ENCODE data around the gene PCNX4. TPM values are rescaled to one million over a fixed set of nuclear protein-coding genes. Genes with fewer than 3 reads are reported as not detected.

Gene PCNX4
- total and polyA plus RNA-seq, 7 donors: 3.7 to 55.9 (median 43.8) TPM

GRCh38 chr14:60064491-60065072, 27.1 kb upstream of the PCNX4 start:
- no peaks in the 10 kb centered on the region for H3K27me3 ChIP-seq
- no peak overlapping the region for H3K27ac ChIP-seq
- no peaks in the 10 kb centered on the region for H3K9me3 ChIP-seq
- H3K4me1 ChIP-seq: no peaks in the 10 kb centered on the region
- H3K36me3 ChIP-seq: no peaks in the 10 kb centered on the region
- no peak overlapping the region for H3K4me3 ChIP-seq
- no peak for DNase-seq
- intact Hi-C loops (cut with DNase I): loop anchor here (2.0 kb wide), 1 partner anchor 120 kb away; no protein-coding TSS in a partner anchor
- TF ChIP-seq POLR2A (IDR thresholded peaks at IDR 0.05) (no peak), POLR2AphosphoS5 (IDR thresholded peaks at IDR 0.05) (no peak), EP300 (IDR thresholded peaks at IDR 0.05) (no peak), CTCF (IDR thresholded peaks at IDR 0.05) (peak in 3 of 4 experiments; percentile 33 to 54 (median 51))

GRCh38 chr14:60067882-60068281, 23.8 kb upstream of the PCNX4 start:
- Histone ChIP-seq H3K36me3 (no peaks in the 10 kb centered on the region), H3K4me1 (no peaks in the 10 kb centered on the region), H3K9me3 (no peaks in the 10 kb centered on the region), H3K4me3 (no peak overlapping the region), H3K27me3 (no peaks in the 10 kb centered on the region), H3K27ac (no peak overlapping the region)
- intact Hi-C loops (cut with DNase I): no loop called here
- no peak for DNase-seq
- TF ChIP-seq POLR2AphosphoS5 (IDR thresholded peaks at IDR 0.05) (no peak), EP300 (IDR thresholded peaks at IDR 0.05) (no peak), CTCF (IDR thresholded peaks at IDR 0.05) (no peak), POLR2A (IDR thresholded peaks at IDR 0.05) (no peak)
- WGBS, 2 donors: 90 to 95% methylated on average over 1 of the region's 1 CpG

- Histone ChIP-seq H3K27me3 (no peaks in the 10 kb centered on the region), H3K36me3 (no peaks in the 10 kb centered on the region), H3K9me3 (peaks cover 0 to 2% (median 0%) of the 10 kb centered on the region in 4 donors), H3K4me1 (no peaks in the 10 kb centered on the region), H3K27ac (no peak overlapping the region), H3K4me3 (no peak overlapping the region)
- no peak for TF ChIP-seq CTCF (IDR thresholded peaks at IDR 0.05)
- no peak for TF ChIP-seq EP300 (IDR thresholded peaks at IDR 0.05)
- no peak for TF ChIP-seq POLR2A (IDR thresholded peaks at IDR 0.05)
- TF ChIP-seq POLR2AphosphoS5 (IDR thresholded peaks at IDR 0.05): no peak
- DNase-seq: no peak
- intact Hi-C loops (cut with DNase I): no loop called here
Observed at GRCh38 chr14:60079723-60080122, 12.0 kb upstream of the PCNX4 start.

- Histone ChIP-seq H3K4me3 (no peak overlapping the region), H3K27me3 (no peaks in the 10 kb centered on the region)
- intact Hi-C loops (cut with DNase I): no loop called here
Observed at GRCh38 chr14:60085085-60085484, 6.6 kb upstream of the PCNX4 start.

More at GRCh38 chr14:60085085-60085484, 6.6 kb upstream of the PCNX4 start:
- H3K9me3 ChIP-seq: no peaks in the 10 kb centered on the region
- DNase-seq: no peak
- H3K4me1 ChIP-seq: no peaks in the 10 kb centered on the region
- no peaks in the 10 kb centered on the region for H3K36me3 ChIP-seq
- TF ChIP-seq CTCF (IDR thresholded peaks at IDR 0.05) (no peak), POLR2AphosphoS5 (IDR thresholded peaks at IDR 0.05) (no peak), POLR2A (IDR thresholded peaks at IDR 0.05) (no peak), EP300 (IDR thresholded peaks at IDR 0.05) (no peak)
- H3K27ac ChIP-seq: no peak overlapping the region
